B cell (primary cell): ENCODE data around the gene REC8. TPM values are rescaled to one million over a fixed set of nuclear protein-coding genes. Genes with fewer than 3 reads are reported as not detected.

Experiments
- ATAC-seq: fragments of 200-7000 bp; cut with Tn5 transposase; one replicate; pipeline ENCODE4 v1.10.0; 2021; ENCODE audit warnings: low read depth, mild to moderate bottlenecking, moderate number of reproducible peaks, moderate library complexity
- CTCF ChIA-PET: fragments of 350-600 bp; sonication (Branson Sonifier 250); formaldehyde crosslinking; loops from one replicate; lab custom pipeline; 2021; ENCODE audit warnings: antibody characterized with exemption, inconsistent platforms; lab: Charles Lee
- POLR2A ChIA-PET: fragments of 350-600 bp; sonication (Branson Sonifier 250); formaldehyde crosslinking; loops from one replicate; lab custom pipeline; 2021; ENCODE audit warnings: antibody characterized with exemption; lab: Charles Lee
- DNase-seq: peaks from one replicate; pipeline ENCODE4 v3.0.0; 2013
- H2AFZ ChIP-seq: 2 replicates; pipeline ENCODE4 v1.6.1; 2012; ENCODE audit warnings: mild to moderate bottlenecking, low read depth, low read length; ENCODE audit not compliant: insufficient read depth, poor library complexity, severe bottlenecking
- H3K27ac ChIP-seq, 2 donors: 1 replicate in 1 of 2; 2 replicates in 1 of 2; pipeline ENCODE4 v1.5.1; 2012 to 2013; ENCODE audit warnings: low read length in 2 of 2, mild to moderate bottlenecking in 2 of 2, moderate library complexity in 1 of 2
- H3K27me3 ChIP-seq, 4 experiments: fragments of 200-600 bp in 1 of 4; sonication (generic) in 1 of 4; replicated peaks in 1 of 4; 1 replicate in 2 of 4; 2 replicates in 2 of 4; pipeline versions ENCODE4 v1.6.1 to v1.7.0; 2013 to 2016; ENCODE audit warnings: low read length in 3 of 4, mild to moderate bottlenecking in 2 of 4, mixed read lengths in 1 of 4, moderate library complexity in 1 of 4; ENCODE audit not compliant: insufficient read depth in 4 of 4, control insufficient read depth in 3 of 4; ENCODE audit errors: control extremely low read depth in 1 of 4
- H3K36me3 ChIP-seq, 2 experiments: replicated peaks in 1 of 2; 1 replicate in 1 of 2; 2 replicates in 1 of 2; pipeline versions ENCODE4 v1.6.1 to v1.7.1; 2013; ENCODE audit warnings: low read length in 1 of 2; ENCODE audit not compliant: insufficient read depth in 2 of 2, control insufficient read depth in 1 of 2; ENCODE audit errors: control extremely low read depth in 1 of 2, extremely low read depth in 1 of 2
- H3K4me1 ChIP-seq, 2 donors: fragments of 200-600 bp in 1 of 2; sonication (generic) in 1 of 2; 1 replicate in 1 of 2; 2 replicates in 1 of 2; pipeline versions ENCODE4 v1.5.1 to v1.6.1; 2013 to 2017; ENCODE audit warnings: low read length in 2 of 2; ENCODE audit not compliant: control insufficient read depth in 2 of 2, insufficient read depth in 2 of 2
- H3K4me2 ChIP-seq: replicated peaks from 2 replicates; pipeline ENCODE3; 2012; ENCODE audit warnings: mild to moderate bottlenecking, low read depth, low read length; ENCODE audit not compliant: poor library complexity, severe bottlenecking
- H3K4me3 ChIP-seq, 5 experiments: fragments of 200-600 bp in 1 of 5; sonication (generic) in 1 of 5; 1 replicate in 3 of 5; 2 replicates in 2 of 5; pipeline versions ENCODE4 v1.5.1 to v1.7.0; 2011 to 2016; ENCODE audit warnings: low read length in 4 of 5, mild to moderate bottlenecking in 4 of 5, low read depth in 2 of 5, control low read depth in 1 of 5, moderate library complexity in 1 of 5; ENCODE audit not compliant: insufficient read depth in 1 of 5; ENCODE audit errors: control extremely low read depth in 1 of 5, extremely low read depth in 1 of 5
- H3K79me2 ChIP-seq: fragments of 200-600 bp; sonication (generic); one replicate; pipeline ENCODE4 v1.6.0; 2016; ENCODE audit warnings: low read length; ENCODE audit not compliant: control insufficient read depth, insufficient read depth
- H3K9ac ChIP-seq: fragments of 200-600 bp; sonication (generic); 2 replicates; pipeline ENCODE4 v1.6.1; 2017; ENCODE audit warnings: mild to moderate bottlenecking, low read length, moderate library complexity
- H3K9me3 ChIP-seq, 3 donors: one replicate each; pipeline versions ENCODE4 v1.6.1 to v1.7.1; 2013; ENCODE audit warnings: low read length in 2 of 3; ENCODE audit not compliant: control insufficient read depth in 2 of 3, insufficient read depth in 1 of 3; ENCODE audit errors: control extremely low read depth in 1 of 3
- H4K20me1 ChIP-seq: 2 replicates; pipeline ENCODE4 v1.6.0; 2012; ENCODE audit warnings: mild to moderate bottlenecking, low read length; ENCODE audit not compliant: insufficient read depth, control insufficient read depth, poor library complexity, severe bottlenecking
- H3K27ac Mint-ChIP-seq: one replicate; pipeline ENCODE4 v1.8.0; 2021; ENCODE audit warnings: mixed read lengths
- H3K27me3 Mint-ChIP-seq: one replicate; pipeline ENCODE4 v1.8.0; 2021; ENCODE audit warnings: mixed read lengths
- H3K4me1 Mint-ChIP-seq: one replicate; pipeline ENCODE4 v1.8.0; 2021; ENCODE audit warnings: mixed read lengths
- H3K4me3 Mint-ChIP-seq: one replicate; pipeline ENCODE4 v1.8.0; 2021; ENCODE audit warnings: mixed read lengths
- H3K9me3 Mint-ChIP-seq: one replicate; pipeline ENCODE4 v1.8.0; 2022; ENCODE audit warnings: mixed read lengths; ENCODE audit not compliant: insufficient read depth
- EZH2 ChIP-seq: IDR thresholded peaks from 2 replicates; pipeline ENCODE4 v1.6.1; 2012; ENCODE audit warnings: borderline replicate concordance, low read depth, mild to moderate bottlenecking, moderate library complexity, low read length; ENCODE audit not compliant: insufficient read depth, poor library complexity, severe bottlenecking
- WGBS: methylation state at CpG from one replicate; pipeline ENCODE4 v1.1.5; 2013; ENCODE audit warnings: missing lambda C conversion rate; ENCODE audit not compliant: insufficient coverage; 5-methylcytosine and 5-hydroxymethylcytosine counted together
- intact Hi-C: fragments of 100-400 bp; cut with micrococcal nuclease; formaldehyde crosslinking; loops from one replicate; pipeline ENCODE4 v1.10.0; 2022
- polyA plus RNA-seq: library from polyadenylated mRNA; depleted of rRNA; stranded (reverse); fragments of >200 nt; gene quantifications from 2 replicates; pipeline ENCODE4 v1.2.3, GENCODE V29; 2012
- total RNA-seq, 2 donors: library from RNA; stranded (reverse); fragments of 120-200 nt in 1 of 2; gene quantifications; 1 replicate in 1 of 2; 2 replicates in 1 of 2; pipeline versions ENCODE4 v1.2.3 to v1.2.4, GENCODE V29; 2013 to 2022
- TF ChIP-seq, protein P1 (sequence below): fragments of 200-600 bp; IDR thresholded peaks from one replicate; pipeline ENCODE4 v1.8.0; 2022; ENCODE audit warnings: antibody characterized with exemption, mild to moderate bottlenecking

Gene REC8
- total and polyA plus RNA-seq, 2 donors (not counting 1 experiment from before 2014, with no cell fraction given), result 34.0 to 62.1 TPM

DNA sequence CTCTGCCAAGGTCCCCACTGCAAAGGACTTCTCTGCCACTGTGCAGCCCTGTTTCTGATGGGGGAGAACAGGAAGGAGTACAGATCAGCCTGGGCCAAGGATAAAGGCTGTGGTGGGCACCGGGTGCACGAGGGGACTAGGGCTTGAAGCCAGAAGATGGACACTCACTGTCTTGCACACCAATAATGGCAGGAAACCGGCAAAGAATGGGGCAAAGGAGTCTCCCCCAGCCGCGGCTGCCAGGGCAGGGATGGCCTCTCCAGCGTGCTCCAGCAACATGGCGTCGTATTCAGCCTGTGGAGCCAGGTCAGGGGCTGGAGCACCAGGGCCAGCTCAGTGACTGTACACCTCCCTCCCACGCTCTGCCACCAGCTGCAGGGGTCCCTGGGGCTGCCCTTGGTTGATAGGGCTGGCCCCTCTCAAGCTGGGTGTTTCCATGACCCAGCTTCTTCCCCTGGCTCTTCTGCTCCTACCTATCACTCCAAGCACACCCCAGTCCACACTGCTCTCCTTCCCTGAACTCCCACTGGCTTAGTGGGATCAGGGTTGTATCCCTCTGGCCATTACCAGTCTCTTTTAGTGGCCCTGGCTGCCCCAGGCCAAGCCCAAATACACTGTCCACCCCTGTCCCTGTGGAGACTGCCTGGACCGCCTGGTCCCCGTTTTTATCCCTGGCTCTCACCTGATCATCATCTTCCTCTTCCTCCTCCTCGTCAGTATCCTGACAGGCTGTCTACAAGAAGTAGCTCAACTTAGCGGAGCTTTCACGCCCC is 10.4 kb downstream of the REC8 start:
- no peak for ATAC-seq
- WGBS, result 94% methylated on average over 10 of the region's 14 CpGs
- no peak overlapping the region for H3K4me3 Mint-ChIP-seq
- intact Hi-C loops, result no loop called here
- Histone ChIP-seq H3K4me2 (no peak overlapping the region), H3K4me1 (peaks cover 1 to 2% of the 10 kb centered on the region in 2 donors), H2AFZ (no peak overlapping the region), H3K27me3 (no peaks in the 10 kb centered on the region), H4K20me1 (no peaks in the 10 kb centered on the region), H3K4me3 (no peak overlapping the region), H3K36me3 (peaks cover 5 to 81% of the 10 kb centered on the region in 2 experiments), H3K9me3 (no peaks in the 10 kb centered on the region), H3K9ac (no peak overlapping the region), H3K27ac (no peak overlapping the region), H3K79me2 (peaks cover 26% of the 10 kb centered on the region)
- ChIA-PET CTCF (no interaction called here), POLR2A (no interaction called here)
- no peak for DNase-seq
- H3K9me3 Mint-ChIP-seq, result no peaks in the 10 kb centered on the region
- no peak overlapping the region for H3K27ac Mint-ChIP-seq
- H3K4me1 Mint-ChIP-seq, result peaks cover 14% of the 10 kb centered on the region
- TF ChIP-seq, protein P1, sequence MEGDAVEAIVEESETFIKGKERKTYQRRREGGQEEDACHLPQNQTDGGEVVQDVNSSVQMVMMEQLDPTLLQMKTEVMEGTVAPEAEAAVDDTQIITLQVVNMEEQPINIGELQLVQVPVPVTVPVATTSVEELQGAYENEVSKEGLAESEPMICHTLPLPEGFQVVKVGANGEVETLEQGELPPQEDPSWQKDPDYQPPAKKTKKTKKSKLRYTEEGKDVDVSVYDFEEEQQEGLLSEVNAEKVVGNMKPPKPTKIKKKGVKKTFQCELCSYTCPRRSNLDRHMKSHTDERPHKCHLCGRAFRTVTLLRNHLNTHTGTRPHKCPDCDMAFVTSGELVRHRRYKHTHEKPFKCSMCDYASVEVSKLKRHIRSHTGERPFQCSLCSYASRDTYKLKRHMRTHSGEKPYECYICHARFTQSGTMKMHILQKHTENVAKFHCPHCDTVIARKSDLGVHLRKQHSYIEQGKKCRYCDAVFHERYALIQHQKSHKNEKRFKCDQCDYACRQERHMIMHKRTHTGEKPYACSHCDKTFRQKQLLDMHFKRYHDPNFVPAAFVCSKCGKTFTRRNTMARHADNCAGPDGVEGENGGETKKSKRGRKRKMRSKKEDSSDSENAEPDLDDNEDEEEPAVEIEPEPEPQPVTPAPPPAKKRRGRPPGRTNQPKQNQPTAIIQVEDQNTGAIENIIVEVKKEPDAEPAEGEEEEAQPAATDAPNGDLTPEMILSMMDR, result no peak
- TF ChIP-seq EZH2, result no peak
- no peaks in the 10 kb centered on the region for H3K27me3 Mint-ChIP-seq

DNA sequence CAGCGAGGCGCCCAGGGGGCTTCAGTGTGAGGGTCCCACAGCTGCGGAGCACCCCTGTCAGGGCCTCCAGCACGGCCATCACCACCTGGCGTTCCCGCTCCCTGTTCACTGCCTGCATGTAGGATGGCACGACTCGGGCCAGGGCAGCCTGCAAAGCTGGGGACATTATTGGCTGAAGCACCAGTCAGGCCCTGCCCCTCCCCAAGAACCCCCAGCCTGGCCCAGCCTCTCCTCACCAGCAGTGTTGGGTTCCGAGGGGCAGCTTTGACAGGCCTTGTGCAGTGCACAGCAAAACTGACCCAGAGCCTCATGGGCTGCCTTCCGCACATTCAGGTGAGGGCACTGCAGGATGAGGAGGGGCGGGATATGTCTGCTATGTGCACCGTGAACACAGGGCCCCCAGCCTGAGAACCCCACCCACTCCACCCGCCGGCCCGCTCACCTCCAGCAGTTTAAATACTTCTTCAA is 11.2 kb downstream of the REC8 start:
- H3K4me1 Mint-ChIP-seq, result peaks cover 20% of the 10 kb centered on the region
- CTCF ChIA-PET, result no interaction called here
- Histone ChIP-seq H3K36me3 (peaks cover 5 to 73% of the 10 kb centered on the region in 2 experiments), H2AFZ (no peak overlapping the region), H3K4me1 (peaks cover 9 to 10% of the 10 kb centered on the region in 2 donors), H3K4me3 (no peak overlapping the region), H3K9me3 (no peaks in the 10 kb centered on the region), H3K9ac (no peak overlapping the region), H3K27ac (no peak overlapping the region), H3K79me2 (peaks cover 33% of the 10 kb centered on the region), H3K27me3 (no peaks in the 10 kb centered on the region), H4K20me1 (no peaks in the 10 kb centered on the region), H3K4me2 (no peak overlapping the region)
- DNase-seq, result no peak
- intact Hi-C loops, result no loop called here
- no peak overlapping the region for H3K4me3 Mint-ChIP-seq
- POLR2A ChIA-PET, result no interaction called here
- WGBS, result 99% methylated on average over 11 of the region's 15 CpGs
- no peaks in the 10 kb centered on the region for H3K9me3 Mint-ChIP-seq
- no peaks in the 10 kb centered on the region for H3K27me3 Mint-ChIP-seq
- no peak for ATAC-seq
- H3K27ac Mint-ChIP-seq, result no peak overlapping the region
- no peak for TF ChIP-seq EZH2
